Left colon (tissue), 2 donors: ENCODE data around the gene PLBD2. TPM values are rescaled to one million over a fixed set of nuclear protein-coding genes. Genes with fewer than 3 reads are reported as not detected.
"Not testable (repeated sequence)": the region's sequence is repeated elsewhere in the genome, so short reads cannot be mapped to it uniquely, and the experiment has no call there.

ENCODE experiments used
- ATAC-seq: fragments of 200-7000 bp; cut with Tn5 transposase; one replicate; pipeline ENCODE4 v1.9.1; 2020; ENCODE audit warnings: mild to moderate bottlenecking, moderate library complexity
- DNase-seq, 2 donors: peaks; one replicate each; pipeline ENCODE4 v3.0.0-alpha.2; 2020
- intact Hi-C, 2 donors: fragments of 100-400 bp; cut with DNase I in 1 of 2; cut with micrococcal nuclease in 1 of 2; formaldehyde crosslinking; loops; one replicate each; pipeline versions ENCODE4 v1.11.2 to v1.14.0; 2022; cut with DNase I, micrococcal nuclease
- total RNA-seq, 2 donors: library from RNA; stranded (reverse); fragmentation: NEBNext Ultra II Directional; extraction: Animal tissue kit (Norgen Biotek cat#: 25700); gene quantifications; one replicate each; pipeline ENCODE4 v1.2.1, GENCODE V29; 2021
- donor health status: DM: no; HTN: no; CAD: no.
- donor health status: DM: yes; HTN: yes; CAD: no.

Gene PLBD2
- total RNA-seq, 2 donors from 2014 or later = 17.7 to 23.5 TPM

DNA sequence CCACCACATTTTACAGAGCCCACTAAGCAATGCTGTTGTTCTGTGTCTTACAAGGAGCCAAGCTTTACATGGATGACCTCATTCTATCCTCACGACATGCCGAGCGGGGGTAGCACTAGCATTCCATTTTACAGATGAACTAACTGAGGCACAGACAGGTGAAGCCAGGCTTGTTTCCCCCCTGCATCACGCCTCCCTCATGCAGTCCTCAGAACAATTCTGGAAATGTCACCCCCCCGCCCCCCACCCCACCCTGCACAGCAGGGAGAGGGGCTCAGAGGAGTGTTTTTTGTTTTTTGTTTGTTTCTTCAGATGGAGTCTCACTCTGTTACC is 25.0 kb upstream of the PLBD2 start:
- DNase-seq (no peak), ATAC-seq (no peak)
- intact Hi-C loops = no loop called here

DNA sequence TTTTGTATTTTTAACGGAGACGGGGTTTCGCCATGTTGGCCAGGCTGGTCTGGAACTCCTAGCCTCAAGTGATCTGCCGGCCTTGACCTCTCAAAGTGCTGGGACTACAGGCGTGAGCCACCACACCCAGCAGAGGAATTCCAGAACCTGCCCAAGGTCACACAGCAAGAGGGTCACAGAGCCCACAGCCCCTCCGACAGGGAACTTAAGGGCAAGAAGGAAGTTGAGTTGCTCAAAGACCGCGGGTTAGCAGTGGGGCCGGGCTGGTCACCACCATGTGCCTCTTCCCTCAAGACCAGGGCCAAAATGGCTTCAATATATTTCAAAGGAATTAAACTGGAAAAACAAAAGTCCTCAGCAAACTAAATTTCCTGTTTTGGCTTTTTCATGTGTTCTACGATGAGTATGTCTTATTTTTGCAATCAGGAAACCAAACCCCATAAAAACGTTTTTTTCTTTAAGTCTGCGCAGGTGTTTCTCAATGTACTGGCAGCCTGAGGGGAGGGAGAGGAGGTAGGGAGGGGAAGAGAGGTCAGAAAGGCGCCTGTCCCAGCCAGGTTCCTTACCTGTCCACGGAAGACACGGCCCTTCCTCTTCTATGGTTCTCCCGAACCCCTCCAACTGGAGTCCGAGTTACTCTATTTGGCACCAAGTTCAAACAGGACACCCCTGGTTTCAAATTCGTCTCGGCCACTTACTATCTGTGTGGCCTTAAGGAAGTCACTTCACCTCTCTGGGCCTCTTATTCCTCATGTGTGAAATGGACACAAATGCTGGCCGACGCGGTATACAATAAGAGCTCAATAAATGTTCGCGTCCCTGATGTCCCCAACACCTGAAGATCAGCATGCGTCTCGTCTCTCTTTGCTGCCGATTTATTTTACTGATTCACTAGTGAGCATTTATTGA is 24.3 kb upstream of the PLBD2 start:
- ATAC-seq (peak; percentile 49), DNase-seq (peak; percentile 49 to 52)
- intact Hi-C loops = no loop called here

DNA sequence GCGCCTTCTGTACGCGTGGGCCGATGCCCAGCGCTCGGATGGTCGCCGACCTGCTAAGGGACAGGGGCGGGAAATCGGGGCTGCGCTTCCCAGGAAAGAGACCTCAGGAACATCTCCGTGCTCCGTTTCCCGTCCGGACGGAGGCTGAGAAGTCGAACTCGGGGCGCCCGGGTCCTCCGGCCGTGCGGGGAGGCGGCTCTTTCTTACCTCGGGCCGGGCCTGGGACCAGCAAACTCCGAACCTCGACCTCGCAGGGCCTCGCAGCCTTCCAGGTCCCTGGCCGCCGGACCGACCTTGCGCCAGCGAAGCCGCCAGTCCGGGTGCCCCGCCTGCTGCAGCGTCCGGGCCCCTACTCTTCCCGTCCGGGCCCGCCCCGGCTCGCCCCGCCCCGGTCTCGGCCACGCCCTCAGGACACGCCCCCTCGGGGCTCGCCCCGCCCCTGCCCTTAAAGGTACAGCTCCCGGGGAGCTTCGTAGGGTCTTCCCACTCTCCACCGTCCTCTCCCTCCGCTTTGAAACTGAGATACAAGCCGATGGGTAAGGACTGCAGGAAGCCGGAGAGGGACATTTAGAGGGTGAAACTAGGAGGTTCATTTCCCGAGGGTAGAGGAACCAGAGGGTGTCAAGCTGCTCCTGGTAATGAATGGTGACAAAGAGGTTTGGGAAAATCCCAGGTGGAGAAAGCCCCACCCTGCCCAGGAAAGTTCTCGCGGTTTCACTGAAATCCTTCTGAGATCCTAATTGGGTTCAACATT is 23.4 kb upstream of the PLBD2 start, which contains the start of gene SLC8B1:
TSS of gene SLC8B1 (minus strand) at position 324 of the 754 bp plus-strand sequence. CDS start 2,231 bp downstream, outside the sequence.
- DNase-seq (peak; percentile 79 to 91), ATAC-seq (peak; percentile 98)
- intact Hi-C loops = no loop called here

DNA sequence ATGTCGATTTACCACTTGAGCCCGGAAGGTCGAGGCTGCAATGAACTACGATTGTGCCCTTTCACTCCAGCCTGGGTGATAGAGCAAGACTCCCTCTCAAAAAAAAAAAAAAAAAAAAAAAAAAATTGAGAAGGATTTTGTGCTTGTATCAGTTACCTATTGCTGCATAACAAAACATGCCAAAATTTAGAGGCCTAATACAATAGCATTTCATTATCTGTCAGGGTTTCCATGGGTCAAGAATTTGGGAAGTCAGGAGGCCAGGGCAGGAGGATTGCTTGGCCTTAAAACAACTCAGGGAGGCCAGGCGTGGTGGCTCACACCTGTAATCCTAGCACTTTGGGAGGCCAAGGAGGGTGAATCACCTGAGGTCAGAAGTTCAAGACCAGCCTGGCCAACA is 18.8 kb upstream of the PLBD2 start:
- ATAC-seq = no peak
- intact Hi-C loops = no loop called here

DNA sequence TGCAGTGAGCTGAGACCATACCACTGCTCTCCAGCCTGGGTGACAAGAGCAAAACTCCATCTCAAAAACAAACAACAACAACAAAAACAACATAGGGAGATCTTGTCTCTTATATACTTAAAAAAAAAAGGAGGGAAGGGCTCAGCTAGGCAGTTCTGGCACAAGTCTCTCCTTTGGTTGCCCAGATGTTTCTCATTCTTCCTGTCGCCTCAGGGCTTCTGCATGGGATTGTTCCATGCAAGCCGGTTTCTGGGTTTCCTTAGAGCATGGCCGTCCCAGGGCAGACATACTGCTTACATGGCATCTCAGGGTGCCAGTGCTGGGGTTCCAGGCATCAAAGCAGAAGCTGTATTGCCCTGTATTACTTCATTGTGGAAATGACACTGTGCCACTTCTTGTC is 18.3 kb upstream of the PLBD2 start:
- intact Hi-C loops = no loop called here
- ATAC-seq = no peak
- DNase-seq = no peak

More for the DNA sequence above, 18.8 kb upstream of the PLBD2 start:
- no peak for DNase-seq

DNA sequence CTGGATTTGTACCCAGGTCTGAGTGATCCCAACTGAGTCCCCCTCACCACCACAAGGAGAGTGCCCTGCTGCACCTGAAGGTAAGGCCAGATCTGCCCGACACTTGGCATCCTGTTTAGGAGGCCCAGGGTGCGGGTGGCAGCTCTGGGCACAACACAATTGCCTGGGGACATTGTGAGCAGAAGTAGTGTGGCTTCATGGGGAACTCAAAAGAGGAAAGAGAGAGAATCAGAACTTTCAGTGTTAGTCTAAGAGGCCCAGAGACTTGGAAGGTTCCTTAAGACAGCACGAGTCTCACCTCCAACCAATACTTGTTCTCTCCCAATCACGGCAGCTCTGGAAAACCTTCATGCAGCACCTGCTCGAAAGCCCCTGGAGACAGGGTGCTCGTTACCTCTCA is 16.9 kb upstream of the PLBD2 start:
- intact Hi-C loops = no loop called here
- no peak for ATAC-seq
- DNase-seq = no peak

DNA sequence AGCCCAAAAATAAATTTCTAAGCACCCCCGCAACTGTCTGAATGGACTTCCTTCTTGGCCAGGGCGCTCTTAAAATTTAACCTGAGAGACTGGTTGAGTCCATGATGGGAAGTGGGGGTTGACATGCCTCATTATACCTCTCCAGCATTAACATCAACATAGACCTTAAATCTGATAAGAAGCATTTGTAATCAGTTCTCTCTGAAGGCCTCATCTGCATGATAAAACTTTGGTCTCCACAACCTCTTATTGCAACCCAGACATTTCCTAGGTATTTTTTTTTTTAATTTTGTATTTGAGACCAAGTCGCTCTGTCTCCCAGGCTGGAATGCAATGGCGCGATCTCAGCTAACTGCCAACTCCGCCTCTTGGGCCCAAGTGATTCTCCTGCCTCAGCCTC is 13.1 kb upstream of the PLBD2 start:
- ATAC-seq (no peak), DNase-seq (no peak)
- intact Hi-C loops = no loop called here

DNA sequence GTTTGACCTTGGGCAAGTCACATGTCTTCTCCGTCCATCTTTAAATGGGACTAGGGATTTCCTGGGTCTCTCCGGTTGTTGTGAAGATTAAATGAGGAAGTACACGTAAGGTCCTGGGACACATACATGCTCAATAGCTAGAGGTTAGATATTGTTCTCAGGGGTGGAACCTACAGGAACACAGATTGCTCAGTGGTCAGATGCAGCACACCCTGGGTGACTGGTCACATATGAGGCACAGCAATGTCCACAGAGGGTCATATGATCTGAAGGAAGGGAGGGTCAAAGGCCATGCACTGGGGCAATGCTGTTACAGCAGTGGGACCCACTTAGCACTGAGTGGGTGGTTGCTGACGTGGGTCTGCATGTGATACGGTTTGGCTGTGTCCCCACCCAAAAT is 12.0 kb upstream of the PLBD2 start:
- no peak for ATAC-seq
- intact Hi-C loops = no loop called here
- no peak for DNase-seq

DNA sequence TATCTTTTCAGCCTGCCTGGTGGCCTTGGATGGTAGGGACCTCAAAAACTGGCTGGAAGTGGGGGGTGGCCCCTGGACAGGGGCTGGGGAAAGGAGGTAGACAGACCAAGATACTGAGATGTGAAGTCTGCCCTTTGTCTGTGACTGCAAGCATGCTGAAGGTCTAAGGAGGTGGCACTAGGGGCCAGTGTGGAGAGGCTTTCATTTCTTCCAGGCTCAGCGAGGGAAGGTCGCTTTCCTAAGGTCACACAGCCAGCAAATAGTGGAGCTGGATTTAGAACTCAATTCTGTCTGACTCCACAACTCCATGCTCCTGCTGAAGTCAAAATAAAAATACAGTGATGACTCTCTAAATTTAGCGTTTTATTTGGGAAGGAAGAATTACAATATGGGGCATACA is 11.3 kb upstream of the PLBD2 start:
- intact Hi-C loops = no loop called here
- no peak for ATAC-seq

DNA sequence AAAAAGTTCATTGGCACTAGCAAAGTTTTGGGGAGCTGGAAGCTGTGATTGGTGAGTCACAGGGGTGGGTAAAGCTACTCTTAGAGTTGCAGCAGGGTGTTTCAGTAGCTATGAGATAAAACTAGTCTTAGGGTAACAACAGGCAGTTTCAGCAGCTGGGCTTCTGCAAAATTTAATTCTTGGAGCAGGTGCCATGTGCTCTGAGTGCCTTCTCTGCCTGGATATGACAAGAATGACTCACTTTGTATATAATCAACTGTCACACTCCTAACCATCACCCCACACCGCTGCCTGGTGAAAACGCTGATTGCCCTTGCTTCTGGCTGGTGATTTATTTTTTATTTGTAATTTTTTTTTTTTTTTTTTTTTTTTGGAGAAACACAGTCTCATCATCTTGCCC is 10.5 kb upstream of the PLBD2 start:
- ATAC-seq = no peak
- intact Hi-C loops = no loop called here
- DNase-seq = no peak

More for the DNA sequence above, 11.3 kb upstream of the PLBD2 start:
- no peak for DNase-seq

DNA sequence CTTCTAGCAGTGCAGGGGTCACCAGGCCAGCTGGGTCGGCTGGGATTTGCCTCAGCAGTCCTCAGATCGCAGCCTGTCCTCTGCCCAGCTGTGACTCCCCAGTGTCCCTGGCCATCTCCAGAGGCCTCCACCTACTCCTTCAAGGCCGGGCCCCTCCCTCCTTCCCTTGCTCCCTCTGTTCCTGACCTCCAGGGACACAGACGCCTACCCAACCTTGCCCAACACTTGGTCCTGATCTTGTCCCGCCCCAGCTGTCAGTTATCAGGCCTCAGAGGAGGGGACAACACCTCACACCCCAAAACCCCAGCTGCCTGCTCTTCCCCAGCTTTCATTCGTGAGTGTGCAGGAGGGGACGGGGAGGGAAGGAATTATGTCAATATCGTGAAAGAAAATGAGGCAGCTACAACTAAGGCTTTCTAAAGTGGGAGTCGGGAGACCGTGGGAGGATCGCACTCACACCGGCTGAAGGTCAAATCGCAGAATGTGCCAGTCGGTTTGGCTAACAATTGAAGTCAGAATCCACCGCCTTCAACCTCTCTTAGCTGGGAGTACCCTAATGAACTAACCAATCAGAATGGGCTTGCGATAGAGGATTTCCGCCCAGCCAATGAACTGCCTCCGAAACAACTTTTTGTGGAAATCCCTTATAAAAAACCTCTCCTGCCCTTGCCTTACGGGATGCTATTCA is 9.4 kb upstream of the PLBD2 start:
- no peak for DNase-seq
- intact Hi-C loops = no loop called here
- no peak for ATAC-seq

DNA sequence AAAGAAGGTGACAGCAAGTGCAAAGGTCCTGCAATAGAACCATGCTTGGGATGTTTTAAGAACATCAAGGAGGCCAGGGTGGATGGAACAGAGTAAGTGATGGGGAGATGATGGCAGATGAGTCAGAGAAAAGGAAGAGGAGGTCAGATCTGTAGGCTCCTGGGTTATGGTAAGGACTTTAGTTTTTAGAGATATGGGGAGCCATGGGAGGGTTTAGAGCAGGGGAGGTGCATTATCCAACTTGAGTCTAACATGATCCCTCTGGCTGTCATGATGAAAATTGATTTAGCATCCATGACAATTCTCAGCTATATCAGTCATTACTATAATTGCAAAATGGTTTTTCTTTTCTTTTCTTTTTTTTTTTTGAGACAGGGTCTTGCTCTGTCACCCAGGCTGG is 7.3 kb upstream of the PLBD2 start:
- intact Hi-C loops = no loop called here
- DNase-seq (no peak), ATAC-seq (no peak)

DNA sequence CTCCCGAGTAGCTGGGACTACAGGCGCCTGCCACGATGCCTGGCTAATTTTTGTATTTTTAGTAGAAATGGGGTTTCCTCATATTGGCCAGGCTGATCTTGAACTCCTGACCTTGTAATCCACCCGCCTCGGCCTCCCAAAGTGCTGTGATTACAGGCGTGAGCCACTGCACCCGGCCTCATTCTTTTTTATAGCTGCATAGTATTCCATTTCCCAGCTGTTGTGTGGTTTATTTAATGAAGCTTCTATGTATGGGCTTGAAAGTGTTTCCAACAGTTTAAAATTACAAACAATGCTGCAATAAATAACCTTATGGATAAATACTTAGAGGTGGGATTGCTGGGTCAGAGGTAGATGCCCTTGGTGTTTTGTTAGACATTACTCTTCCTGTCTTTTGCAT is 4.2 kb upstream of the PLBD2 start:
- DNase-seq, ATAC-seq, intact Hi-C loops: not testable (repeated sequence)

DNA sequence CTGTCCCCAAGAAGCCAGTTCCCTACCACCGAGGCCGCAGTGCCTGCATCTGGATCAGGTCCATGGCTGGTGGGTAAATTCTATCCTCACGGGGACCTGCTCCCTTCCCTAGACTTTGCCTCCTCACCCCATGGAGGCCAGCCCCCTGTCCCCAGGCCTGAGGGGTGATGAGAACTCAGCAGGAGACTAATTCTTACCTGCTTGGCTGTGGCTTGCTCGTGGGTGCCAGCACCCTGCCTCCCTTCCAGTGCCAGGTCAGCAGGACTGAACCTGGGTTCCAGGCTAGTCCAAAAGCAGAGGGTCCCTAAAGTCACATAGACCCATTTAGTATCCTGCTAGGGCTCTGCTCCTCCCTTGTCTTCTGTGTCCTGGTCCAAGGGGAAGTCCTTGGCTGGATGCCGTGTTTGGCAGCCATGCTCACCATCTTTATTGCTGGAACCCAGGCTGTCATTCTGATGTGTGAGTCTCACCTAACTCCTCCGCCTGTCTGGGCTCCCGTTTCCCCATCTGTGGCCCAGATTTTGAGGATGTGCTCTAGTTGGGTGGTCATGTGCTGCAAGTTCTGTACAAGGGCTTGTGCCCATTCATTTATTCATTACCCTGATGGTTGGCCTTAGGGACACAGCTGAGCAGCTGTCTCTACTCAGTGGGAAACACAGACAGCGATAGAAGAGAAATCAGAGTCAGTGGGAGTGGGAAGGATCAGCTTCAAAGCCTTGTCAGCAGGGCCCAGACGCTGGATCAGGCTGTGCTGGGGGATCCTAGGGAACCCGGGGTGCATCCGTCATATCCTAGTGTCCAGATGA is 949 bp downstream of the PLBD2 start:
- ATAC-seq (no peak), DNase-seq (peak in 1 of 2 donors; percentile 30)
- intact Hi-C loops = no loop called here

DNA sequence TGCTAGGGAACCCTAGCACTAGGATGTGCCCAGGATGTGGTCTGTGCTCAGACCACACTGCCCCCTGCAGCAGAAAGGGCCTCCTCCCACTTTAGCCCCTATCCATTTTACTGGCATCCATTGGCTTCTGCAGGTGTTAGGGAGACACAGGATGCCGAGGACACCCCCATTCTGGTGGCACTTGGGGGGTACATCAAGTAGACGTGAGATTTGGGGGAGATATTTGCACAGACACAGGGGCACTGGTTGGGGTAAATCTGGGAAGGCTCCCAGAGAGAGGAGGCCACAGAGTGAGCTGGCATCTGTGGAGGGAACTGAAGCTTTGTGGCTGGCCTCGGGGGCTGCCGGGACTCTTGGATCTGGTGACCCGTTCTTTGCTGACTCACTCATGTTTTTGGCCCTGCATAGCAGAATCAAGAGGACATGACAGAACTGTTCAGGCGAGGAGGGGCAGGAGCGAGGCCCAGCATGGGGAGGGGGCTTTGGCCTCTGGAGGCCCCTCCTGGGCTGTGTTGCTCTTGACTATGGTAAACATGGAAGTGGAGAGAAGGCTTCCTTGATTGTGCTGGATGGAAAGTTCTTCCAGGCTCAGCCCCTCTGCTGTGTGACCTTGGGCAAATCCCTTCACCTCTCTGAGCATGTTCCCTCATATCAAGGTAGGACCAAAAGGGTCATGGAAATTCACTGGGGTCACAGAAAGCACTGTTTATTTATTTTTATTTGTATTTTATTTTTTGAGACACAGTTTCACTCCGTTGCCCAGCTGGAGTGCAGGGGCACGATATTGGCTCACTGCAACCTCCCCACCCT is 1.8 kb downstream of the PLBD2 start:
- intact Hi-C loops = no loop called here
- ATAC-seq (no peak), DNase-seq (peak in 1 of 2 donors; percentile 18)

DNA sequence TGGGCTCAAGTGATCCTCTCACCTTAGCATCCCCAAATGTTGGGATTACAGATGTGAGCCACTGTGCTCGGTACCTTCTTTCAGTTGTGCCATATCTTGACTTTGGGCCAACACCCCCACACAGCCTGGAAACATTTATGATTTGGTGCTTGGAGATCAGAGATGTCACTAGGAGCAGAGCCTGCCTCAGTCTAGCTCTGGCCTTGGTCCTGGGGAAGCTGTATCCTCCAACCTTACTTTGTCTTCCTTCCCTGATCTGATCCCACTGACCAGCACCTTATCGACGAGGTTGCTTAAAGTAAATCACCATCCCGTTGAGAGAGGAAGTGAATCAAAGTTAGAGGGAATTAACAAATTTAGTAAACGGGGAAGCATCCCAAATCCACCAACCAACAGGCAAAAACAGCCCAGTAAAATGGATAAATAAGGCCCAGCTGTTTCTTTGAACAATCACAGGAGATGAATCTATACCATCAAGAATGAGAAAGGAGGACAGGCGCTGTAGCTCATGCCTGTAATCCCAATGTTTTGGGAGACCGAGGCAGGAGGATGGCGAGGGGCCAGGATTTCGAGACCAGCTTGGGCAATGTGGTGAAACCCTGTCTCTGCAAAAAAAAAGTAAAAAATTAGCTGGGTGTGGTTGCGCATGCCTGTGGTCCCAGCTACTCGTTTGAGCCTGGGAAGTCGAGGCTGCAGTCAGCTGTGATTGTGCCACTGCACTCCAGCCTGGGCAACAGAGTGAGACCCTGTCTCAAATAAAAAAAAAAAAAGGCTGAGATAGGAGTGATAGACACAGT is 3.4 kb downstream of the PLBD2 start:
- DNase-seq = no peak
- ATAC-seq = no peak
- intact Hi-C loops = no loop called here

DNA sequence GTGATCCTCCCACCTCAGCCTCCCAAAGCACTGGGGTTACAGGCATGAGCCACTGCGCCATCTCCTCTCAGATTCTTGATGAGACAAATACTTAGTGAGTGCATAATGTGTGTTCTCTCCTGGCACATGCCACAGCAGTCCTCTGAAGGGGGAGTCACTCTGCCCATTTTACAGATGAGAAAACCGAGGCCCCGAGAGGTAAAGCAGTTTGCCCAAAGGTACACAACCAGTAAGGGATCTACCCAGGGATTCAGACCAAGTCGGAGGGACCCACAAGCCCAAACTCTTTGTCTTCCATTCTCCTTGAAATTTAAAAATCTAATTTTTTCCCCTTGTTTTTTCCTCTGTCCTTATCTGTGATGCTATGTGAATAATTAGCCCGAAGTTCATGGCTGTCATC is 6.3 kb downstream of the PLBD2 start:
- DNase-seq (no peak), ATAC-seq (no peak)
- intact Hi-C loops = no loop called here
